Measurements from ENCODE around the gene NRCAM.

DNA sequence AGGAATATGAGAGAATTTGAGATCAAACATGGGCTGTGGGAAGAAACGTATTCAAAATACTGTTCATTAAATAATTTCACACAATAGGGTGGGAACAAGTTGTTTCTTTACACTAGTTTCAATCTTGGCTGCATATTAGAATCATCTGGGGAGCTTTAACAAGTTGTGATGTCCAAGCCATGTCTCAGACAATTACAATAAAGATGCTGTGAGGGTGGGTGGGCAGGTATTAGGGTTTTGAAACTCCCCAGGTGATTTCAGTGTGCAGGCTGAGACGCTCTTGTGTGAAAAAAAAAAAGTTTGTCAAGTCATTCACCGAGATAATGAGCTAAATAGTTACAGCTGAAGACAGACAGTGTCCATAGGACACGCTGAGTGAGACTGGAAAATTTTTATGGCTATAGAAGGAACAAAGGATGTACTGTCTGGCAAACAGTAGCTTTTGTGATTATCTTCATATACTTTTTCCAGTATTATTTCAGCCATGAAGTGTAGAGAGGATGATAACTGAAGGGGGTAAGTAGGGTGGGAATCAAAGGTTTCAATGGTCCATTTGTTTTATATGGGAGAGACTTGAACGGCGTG lies 313.5 kb downstream of the NRCAM start:
- no peak for TF ChIP-seq NR3C1 (IDR thresholded peaks at IDR 0.05)
- TF ChIP-seq, protein P1, sequence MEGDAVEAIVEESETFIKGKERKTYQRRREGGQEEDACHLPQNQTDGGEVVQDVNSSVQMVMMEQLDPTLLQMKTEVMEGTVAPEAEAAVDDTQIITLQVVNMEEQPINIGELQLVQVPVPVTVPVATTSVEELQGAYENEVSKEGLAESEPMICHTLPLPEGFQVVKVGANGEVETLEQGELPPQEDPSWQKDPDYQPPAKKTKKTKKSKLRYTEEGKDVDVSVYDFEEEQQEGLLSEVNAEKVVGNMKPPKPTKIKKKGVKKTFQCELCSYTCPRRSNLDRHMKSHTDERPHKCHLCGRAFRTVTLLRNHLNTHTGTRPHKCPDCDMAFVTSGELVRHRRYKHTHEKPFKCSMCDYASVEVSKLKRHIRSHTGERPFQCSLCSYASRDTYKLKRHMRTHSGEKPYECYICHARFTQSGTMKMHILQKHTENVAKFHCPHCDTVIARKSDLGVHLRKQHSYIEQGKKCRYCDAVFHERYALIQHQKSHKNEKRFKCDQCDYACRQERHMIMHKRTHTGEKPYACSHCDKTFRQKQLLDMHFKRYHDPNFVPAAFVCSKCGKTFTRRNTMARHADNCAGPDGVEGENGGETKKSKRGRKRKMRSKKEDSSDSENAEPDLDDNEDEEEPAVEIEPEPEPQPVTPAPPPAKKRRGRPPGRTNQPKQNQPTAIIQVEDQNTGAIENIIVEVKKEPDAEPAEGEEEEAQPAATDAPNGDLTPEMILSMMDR (IDR thresholded peaks at IDR 0.05) = no peak
- TF ChIP-seq RCOR1 (IDR thresholded peaks at IDR 0.05; ENCODE audit: low read depth, low read length) = no peak
- TF ChIP-seq POLR2A (IDR thresholded peaks at IDR 0.05; ENCODE audit: low read length) = no peak
- TF ChIP-seq SREBF2 (IDR thresholded peaks at IDR 0.05) = no peak
- TF ChIP-seq, protein P2, sequence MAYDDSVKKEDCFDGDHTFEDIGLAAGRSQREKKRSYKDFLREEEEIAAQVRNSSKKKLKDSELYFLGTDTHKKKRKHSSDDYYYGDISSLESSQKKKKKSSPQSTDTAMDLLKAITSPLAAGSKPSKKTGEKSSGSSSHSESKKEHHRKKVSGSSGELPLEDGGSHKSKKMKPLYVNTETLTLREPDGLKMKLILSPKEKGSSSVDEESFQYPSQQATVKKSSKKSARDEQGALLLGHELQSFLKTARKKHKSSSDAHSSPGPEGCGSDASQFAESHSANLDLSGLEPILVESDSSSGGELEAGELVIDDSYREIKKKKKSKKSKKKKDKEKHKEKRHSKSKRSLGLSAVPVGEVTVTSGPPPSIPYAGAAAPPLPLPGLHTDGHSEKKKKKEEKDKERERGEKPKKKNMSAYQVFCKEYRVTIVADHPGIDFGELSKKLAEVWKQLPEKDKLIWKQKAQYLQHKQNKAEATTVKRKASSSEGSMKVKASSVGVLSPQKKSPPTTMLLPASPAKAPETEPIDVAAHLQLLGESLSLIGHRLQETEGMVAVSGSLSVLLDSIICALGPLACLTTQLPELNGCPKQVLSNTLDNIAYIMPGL (CRISPR knock-in tag; IDR thresholded peaks at IDR 0.05; ENCODE audit: borderline replicate concordance) = no peak
- TF ChIP-seq POLR2AphosphoS2 (conservative IDR thresholded peaks at IDR 0.05; ENCODE audit: low read length) = no peak
- TF ChIP-seq MYC (IDR thresholded peaks at IDR 0.05; ENCODE audit: borderline replicate concordance, low read length) = no peak
- TF ChIP-seq, protein P3, sequence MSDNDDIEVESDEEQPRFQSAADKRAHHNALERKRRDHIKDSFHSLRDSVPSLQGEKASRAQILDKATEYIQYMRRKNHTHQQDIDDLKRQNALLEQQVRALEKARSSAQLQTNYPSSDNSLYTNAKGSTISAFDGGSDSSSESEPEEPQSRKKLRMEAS (IDR thresholded peaks at IDR 0.05) = no peak
- TF ChIP-seq JUN (IDR thresholded peaks at IDR 0.05) = no peak
- no peak for TF ChIP-seq TP53 (CRISPR knock-in tag; IDR thresholded peaks at IDR 0.05)
- TF ChIP-seq SMC3 (IDR thresholded peaks at IDR 0.05) = no peak
- no peak for TF ChIP-seq CHD4 (IDR thresholded peaks at IDR 0.05; ENCODE audit: borderline replicate concordance)
- no peak for TF ChIP-seq RNF2 (IDR thresholded peaks at IDR 0.05; ENCODE audit: borderline replicate concordance, low read depth)
